Measurements from ENCODE around the gene RANGAP1. TPM values are rescaled to one million over a fixed set of nuclear protein-coding genes. Genes with fewer than 3 reads are reported as not detected.

Gene RANGAP1
- total and polyA plus RNA-seq, 2 of the 13 experiments (the other 11 are each of a cell fraction or from before 2014, with no cell fraction given), result 51.8 to 83.9 TPM

DNA sequence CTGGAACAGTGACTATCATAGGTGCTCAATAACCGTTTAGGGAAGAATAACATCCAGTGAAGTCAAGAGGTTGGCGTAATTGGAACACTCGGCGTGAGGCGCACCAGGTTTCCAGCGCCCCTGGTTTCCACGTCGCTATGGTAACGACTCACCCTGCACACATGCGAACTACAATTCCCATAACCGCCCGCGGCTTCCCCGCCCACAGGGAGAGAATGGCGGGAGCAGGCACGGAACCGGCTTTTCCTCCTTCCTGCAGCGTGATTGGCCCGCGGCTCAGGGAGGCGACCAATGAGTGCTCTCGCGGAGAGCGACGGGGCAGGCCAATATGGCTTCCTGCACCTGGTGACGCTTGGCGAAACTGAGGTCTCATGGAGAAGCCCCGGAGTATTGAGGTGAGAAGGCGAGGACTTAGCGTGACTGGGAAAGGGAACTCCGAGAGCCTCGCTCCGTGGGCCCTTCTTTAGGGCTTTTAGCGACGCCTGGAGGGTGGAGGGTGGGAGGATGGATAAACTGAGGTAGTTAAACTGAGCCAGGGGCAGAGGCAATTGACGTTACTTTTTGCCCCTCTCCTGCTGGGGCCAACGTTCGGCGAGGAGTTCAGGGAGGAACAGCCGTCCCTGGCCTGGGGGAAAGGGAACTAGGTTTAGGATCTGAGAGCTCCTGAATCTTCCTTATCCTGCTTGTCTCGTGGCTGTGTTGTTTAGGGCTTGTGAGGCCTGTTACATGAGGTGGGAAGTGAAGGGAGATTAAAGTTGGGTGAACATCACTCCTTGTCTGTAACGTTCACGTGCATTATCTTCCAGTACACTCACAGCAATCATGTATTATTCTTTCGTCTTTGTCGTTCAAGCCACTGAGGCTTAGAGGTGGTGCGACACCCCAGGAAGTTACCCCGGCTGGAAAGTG lies 80.7 kb downstream of the RANGAP1 start, which contains the start of gene L3MBTL2 (continued):
- TF ChIP-seq ZNF329 (CRISPR knock-in tag; IDR thresholded peaks at IDR 0.05; ENCODE audit: low read depth) (no peak), ATAD3A (CRISPR knock-in tag; IDR thresholded peaks at IDR 0.05) (no peak), FOXJ3 (CRISPR knock-in tag; IDR thresholded peaks at IDR 0.05; ENCODE audit: borderline replicate concordance) (no peak), PCBP2 (optimal IDR thresholded peaks at IDR 0.05; ENCODE audit: low read depth, low read length, poor library complexity, severe bottlenecking) (no peak), ZNF83 (CRISPR knock-in tag; IDR thresholded peaks at IDR 0.05; ENCODE audit: borderline replicate concordance) (no peak), ZFP62 (CRISPR knock-in tag; IDR thresholded peaks at IDR 0.05) (no peak), ZBTB26 (CRISPR knock-in tag; IDR thresholded peaks at IDR 0.05; ENCODE audit: borderline replicate concordance) (0 out of 2 replicates have a peak, but pooled peaks have one; percentile 35), ZNF574 (CRISPR knock-in tag; IDR thresholded peaks at IDR 0.05) (peak; percentile 85), ZSCAN5A (CRISPR knock-in tag; IDR thresholded peaks at IDR 0.05; ENCODE audit: borderline replicate concordance) (no peak), ZNF33A (CRISPR knock-in tag; IDR thresholded peaks at IDR 0.05; ENCODE audit: borderline replicate concordance) (no peak), SNAPC2 (CRISPR knock-in tag; IDR thresholded peaks at IDR 0.05) (no peak), MYPOP (CRISPR knock-in tag; IDR thresholded peaks at IDR 0.05) (no peak; the same call in 1 of the 2 replicates), TEAD3 (CRISPR knock-in tag; optimal IDR thresholded peaks at IDR 0.05; ENCODE audit: borderline replicate concordance) (peak; percentile 61), MED1 (CRISPR knock-in tag; IDR thresholded peaks at IDR 0.05) (peak; percentile 58; the same call in 1 of the 2 replicates), SP4 (CRISPR knock-in tag; IDR thresholded peaks at IDR 0.05) (peak; percentile 86), BCL6 (CRISPR knock-in tag; IDR thresholded peaks at IDR 0.05) (no peak), ZNF703 (CRISPR knock-in tag; IDR thresholded peaks at IDR 0.05; ENCODE audit: borderline replicate concordance) (no peak)
- TF ChIP-seq, protein P1, sequence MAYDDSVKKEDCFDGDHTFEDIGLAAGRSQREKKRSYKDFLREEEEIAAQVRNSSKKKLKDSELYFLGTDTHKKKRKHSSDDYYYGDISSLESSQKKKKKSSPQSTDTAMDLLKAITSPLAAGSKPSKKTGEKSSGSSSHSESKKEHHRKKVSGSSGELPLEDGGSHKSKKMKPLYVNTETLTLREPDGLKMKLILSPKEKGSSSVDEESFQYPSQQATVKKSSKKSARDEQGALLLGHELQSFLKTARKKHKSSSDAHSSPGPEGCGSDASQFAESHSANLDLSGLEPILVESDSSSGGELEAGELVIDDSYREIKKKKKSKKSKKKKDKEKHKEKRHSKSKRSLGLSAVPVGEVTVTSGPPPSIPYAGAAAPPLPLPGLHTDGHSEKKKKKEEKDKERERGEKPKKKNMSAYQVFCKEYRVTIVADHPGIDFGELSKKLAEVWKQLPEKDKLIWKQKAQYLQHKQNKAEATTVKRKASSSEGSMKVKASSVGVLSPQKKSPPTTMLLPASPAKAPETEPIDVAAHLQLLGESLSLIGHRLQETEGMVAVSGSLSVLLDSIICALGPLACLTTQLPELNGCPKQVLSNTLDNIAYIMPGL (CRISPR knock-in tag; IDR thresholded peaks at IDR 0.05; ENCODE audit: borderline replicate concordance in 1 of 2, low read depth in 1 of 2), result no peak
